Measurements from ENCODE around the gene RPTOR.

The RPTOR gene

DNA sequence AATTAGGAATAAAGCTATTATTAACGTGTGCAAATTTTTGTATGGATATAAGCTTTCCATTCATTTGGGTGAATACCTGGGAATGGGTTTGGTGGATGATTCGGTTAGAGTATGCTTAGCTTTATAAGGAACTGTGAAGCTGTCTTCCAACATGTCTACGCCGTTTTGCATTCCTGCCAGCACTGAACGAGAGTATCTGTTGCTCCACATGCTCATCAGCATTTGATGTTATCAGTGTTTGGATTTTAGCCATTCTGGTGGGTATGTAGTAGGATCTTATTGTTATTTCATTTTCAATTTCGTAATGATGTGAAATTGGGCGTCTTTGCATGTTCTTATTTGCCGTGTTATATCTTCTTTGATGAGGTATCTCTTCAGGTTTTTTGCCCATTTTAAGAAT, 168.0 kb downstream of the RPTOR start:
- DNase-seq (ENCODE audit: low read depth in 2 of 2, low spot score in 1 of 2) = no peak

DNA sequence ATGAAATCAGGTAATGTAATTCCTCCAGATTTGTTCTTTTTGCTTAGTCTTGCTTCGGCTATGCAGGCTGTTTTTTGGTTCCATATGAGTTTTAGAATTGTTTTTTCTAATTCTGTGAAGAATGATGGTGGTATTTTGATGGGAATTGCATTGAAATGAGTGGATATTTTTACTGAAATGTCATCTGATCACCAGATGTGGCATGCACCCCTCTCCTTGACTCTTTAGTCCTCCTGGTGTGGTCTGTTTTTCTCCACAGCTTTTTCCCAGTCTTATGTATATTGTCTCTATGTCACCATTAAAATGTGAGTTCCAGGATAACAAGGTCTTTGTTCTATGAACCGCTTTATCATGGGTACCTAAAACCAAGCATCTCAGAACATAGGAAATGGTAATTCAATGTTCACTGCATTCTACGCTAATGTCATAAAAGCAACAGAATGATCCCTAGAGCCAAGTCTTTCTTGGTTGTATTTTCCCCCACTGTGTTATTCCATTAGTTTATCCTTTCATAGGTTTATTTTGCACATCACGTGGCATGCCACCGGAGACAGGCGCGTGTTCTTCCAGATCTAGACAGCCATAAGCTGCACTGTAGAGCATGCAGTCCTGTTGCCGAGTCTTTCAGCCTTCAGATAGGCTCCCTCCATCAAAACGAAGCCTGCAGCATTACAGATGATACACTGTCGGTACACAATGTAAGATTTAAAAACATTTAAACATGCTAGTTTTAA, 172.5 kb downstream of the RPTOR start:
- DNase-seq (ENCODE audit: low read depth in 2 of 2, low spot score in 1 of 2) = no peak

DNA sequence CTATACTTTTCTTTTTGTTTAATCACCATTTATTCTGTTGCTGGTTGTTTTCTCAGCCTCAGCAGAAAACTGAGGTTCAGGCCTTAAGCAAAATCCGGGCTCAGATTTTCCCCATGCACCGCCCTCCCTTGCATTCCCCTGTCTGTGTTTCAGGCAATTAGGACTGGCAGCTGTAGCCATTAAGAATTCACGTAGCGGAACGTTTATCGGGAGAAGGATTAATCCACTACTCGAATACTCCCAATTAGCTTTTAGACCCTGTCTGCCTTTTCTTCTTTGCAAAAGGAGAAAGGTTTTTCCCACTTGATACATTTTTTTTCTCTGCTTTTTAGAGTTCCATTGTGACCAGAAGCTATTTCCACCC, 173.1 kb downstream of the RPTOR start:
- DNase-seq (ENCODE audit: low read depth in 2 of 2, low spot score in 1 of 2) = no peak

GRCh38 chr17:80718428-80718827, 173.8 kb downstream of the RPTOR start:
- DNase-seq (ENCODE audit: low read depth in 2 of 2, low spot score in 1 of 2) = no peak

DNA sequence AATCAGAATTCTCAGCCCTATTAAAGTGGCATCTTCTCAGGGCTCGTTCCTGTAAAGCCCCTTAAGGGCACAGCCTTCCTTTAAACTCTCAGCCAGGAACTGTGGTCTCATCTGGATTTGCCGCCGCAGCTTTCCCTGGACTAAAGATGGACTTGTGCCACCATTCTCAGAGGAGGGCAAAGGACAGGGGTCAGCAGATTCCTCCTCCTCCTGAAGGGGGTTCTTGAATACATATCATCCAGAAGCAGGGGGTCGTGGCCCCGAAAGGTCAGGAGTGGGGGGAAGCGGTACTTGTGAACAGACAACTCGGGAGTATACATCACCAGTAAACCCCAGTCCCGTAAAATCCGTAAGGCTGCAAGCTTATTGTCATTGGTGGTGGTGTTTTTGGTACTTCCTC, 174.8 kb downstream of the RPTOR start:
- DNase-seq (ENCODE audit: low read depth in 2 of 2, low spot score in 1 of 2) = no peak

DNA sequence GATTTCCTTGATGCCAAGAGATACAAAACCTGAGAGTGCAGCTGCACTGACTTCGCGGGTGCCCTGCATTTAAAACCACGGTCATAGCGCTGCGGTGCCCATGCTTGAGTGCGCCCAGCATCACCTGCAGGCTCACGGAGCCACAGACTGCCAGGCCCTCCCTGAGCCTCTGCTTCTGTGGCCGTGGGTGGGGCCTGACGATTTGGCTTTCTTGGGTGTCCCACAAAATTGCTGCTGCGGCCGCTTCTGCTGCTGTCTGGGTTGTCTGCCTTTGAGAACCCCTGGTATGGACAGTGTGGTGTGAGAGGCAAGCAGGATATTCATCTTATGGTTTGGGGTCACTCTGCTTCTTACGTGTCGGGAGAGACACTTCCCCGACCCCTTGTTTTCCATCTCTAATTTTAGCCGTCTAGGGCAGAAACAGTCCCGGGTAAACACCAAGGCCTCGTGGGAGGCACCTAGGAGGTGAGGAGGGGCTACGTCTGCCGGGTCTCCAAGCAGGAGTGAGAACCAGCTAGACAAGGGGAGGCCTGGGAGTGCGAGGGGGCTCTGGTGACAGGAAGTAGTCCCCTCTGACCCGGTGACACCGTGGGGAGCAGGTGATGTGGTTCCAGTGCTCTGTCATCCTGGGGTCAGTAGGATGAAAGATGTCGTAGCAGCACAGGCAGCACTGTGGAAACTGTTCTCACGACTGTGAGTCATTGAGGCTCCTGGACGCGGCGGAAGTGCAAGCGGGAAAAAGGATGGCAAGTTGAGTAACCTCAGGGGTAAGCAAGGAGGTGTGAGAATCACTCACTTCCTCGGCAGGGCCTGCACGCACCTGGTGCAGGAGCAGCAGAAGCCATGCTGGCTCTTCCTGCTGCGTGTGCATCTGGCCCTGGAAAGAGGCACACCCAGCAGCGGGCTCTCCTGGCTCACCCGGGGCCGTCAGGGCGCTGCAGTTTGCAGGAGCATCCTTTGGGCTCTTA, 176.3 kb downstream of the RPTOR start:
- peak in 1 of 2 donors; percentile 34 for DNase-seq (ENCODE audit: low read depth in 2 of 2, low spot score in 1 of 2)

- DNase-seq (ENCODE audit: low read depth in 2 of 2, low spot score in 1 of 2) = no peak
Observed at GRCh38 chr17:80722661-80723060, 178.0 kb downstream of the RPTOR start.

- DNase-seq (ENCODE audit: low read depth in 2 of 2, low spot score in 1 of 2) = no peak
Observed at GRCh38 chr17:80724775-80725266, 180.2 kb downstream of the RPTOR start.

- DNase-seq (ENCODE audit: low read depth in 2 of 2, low spot score in 1 of 2) = no peak
Observed at GRCh38 chr17:80725517-80725916, 180.9 kb downstream of the RPTOR start.

DNA sequence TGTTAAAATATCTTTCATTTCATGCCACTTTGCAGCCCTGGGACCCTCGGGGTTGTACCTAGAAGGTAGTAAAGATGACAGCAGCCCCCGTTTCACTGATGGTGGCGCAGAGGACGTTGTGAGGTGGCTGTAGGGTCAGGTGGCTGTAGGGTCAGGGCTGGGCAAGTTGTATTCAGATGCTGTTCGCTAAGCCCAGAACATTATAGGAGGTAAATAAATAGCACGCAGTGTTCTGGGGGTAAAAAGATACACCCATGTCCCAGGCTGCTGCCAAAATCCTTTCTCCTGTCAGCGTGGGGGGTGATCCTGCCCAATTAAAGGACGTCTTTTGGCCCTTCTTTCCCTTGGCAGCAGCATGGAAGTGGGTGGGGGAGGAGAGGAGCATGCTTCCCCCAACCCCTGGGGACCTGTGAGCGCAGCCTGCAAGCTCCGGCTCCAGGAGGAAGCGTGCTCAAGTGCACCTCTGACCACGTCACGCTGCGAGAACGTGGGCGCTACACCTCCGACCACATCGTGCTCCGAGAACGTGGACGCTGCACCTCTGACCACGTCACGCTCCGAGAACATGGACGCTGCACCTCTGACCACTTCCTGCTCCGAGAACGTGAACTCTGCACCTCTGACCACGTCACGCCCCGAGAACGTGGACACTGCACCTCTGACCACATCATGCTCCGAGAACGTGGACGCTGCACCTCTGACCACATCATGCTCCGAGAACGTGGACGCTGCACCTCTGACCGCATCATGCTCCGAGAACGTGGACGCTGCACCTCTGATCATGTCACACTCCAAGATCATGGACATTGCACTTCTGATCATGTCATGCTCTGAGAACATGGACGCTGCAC, 182.1 kb downstream of the RPTOR start:
- no peak for DNase-seq (ENCODE audit: low read depth in 2 of 2, low spot score in 1 of 2)

DNA sequence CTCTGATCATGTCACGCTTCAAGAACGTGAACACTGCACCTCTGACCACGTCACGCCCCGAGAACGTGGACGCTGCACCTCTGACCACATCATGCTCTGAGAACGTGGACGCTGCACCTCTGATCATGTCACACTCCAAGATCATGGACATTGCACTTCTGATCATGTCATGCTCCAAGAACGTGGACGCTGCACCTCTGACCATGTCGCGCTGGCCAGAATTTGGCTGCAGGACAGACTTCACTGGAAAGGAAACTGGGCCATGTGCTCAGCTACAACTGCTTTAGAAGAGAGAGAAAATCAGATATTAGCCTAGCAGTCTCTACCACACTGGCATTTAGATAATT, 182.7 kb downstream of the RPTOR start:
- no peak for DNase-seq (ENCODE audit: low read depth in 2 of 2, low spot score in 1 of 2)

GRCh38 chr17:80729016-80729415, 184.4 kb downstream of the RPTOR start:
- no peak for DNase-seq (ENCODE audit: low read depth in 2 of 2, low spot score in 1 of 2)

GRCh38 chr17:80729761-80730160, 185.1 kb downstream of the RPTOR start:
- no peak for DNase-seq (ENCODE audit: low read depth in 2 of 2, low spot score in 1 of 2)

DNA sequence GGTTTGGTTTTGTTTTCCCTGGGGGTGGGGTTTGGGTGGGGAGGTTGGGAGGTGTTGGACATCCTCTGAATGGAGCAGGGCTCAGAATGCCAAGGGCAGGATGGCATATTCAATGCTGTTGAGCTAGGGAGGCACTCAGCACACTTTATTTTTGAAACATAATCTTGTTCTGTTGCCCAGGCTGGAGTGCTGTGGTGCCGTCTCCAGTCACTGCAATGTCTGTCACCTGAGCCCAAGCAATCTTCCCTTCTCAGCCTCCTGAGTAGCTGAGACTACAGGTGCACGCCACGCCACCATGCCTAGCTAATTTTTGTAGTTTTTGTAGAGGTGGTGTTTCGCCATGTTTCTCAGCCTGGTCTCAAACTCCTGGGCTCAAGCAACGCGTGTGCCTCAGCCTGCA, 186.1 kb downstream of the RPTOR start:
- DNase-seq (ENCODE audit: low read depth in 2 of 2, low spot score in 1 of 2) = no peak

- no peak for DNase-seq (ENCODE audit: low read depth in 2 of 2, low spot score in 1 of 2)
Observed at GRCh38 chr17:80731323-80731722, 186.7 kb downstream of the RPTOR start.

DNA sequence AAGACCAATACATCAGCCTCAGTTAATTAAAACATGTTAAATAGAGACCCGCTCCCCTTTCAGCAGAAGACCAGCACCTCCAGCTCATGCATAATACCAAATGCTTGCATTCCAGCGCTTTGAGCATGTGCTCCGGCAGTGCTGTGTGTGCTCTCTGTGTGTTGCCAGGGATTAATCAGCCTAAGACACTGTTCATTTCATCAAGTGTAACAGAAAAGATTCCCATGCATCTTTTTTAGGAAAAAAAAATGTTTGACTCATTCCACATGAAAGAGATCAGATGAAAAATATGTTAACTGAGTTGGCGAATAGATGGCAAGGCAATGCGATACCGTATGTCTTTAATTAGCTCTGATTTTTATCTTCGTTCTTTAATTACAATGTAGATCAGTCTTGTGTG, 187.6 kb downstream of the RPTOR start:
- no peak for DNase-seq (ENCODE audit: low read depth in 2 of 2, low spot score in 1 of 2)

DNA sequence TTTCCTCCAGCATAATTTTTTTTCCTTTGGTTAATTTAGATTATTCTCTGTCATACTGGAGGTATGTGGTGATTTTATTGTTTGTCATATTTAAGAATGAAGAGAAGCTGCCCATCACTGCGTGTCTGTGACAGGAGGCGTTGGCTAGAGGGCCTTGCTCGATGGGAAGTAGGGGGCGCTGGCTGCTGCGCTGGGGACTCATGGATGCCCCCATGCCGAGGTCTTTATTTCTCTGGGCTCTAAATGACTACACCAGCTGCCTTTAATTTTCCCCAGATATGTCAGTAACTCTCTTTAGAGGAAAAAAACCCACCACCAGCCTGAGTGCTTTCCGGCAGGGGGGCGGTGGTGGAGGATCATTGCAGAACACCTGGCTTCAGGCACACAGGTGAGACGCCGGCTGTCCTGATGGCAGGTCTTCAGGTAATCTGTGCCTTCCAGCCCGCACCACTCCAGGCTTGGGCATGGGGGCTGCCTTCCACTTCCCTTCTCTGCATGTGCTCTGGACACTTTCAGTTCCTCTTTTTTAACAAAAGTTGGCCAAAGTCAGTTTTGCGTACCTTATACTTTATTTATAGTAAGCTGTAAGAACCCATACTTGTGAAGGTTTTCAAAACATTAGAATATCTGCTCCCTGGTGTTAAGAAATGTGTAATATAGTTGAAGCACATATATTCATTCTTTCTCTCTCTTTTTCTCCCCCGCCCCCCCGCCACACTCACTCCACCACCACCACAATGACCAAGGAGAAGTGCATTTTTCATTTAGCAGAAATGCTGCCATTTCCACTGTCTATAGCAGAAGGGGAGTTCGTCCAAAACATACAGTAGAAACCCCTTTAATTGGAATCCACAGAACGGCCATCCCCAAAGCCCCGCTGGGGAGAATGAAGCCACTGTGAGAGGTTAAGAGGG, 192.7 kb downstream of the RPTOR start:
- DNase-seq (ENCODE audit: low read depth in 2 of 2, low spot score in 1 of 2) = no peak

GRCh38 chr17:80738020-80738808, 193.6 kb downstream of the RPTOR start:
- DNase-seq (ENCODE audit: low read depth in 2 of 2, low spot score in 1 of 2) = no peak

GRCh38 chr17:80738987-80739730, 194.5 kb downstream of the RPTOR start:
- DNase-seq (ENCODE audit: low read depth in 2 of 2, low spot score in 1 of 2) = no peak

Data from stimulated activated CD8-positive, alpha-beta memory T cell treated with anti-CD3 and anti-CD28 coated beads, Interleukin-4, amount 100 ng/mL, for 1 hour (primary cell).